HG03175 (cell line): ENCODE measurements around the gene KLHL25.

Source experiments
- ATAC-seq: cut with Tn5 transposase; IDR thresholded peaks from one replicate; pipeline ENCODE4 v1.9.1; 2021; ENCODE audit warnings: mild to moderate bottlenecking, moderate library complexity; ENCODE audit not compliant: unreplicated experiment

The KLHL25 gene

DNA sequence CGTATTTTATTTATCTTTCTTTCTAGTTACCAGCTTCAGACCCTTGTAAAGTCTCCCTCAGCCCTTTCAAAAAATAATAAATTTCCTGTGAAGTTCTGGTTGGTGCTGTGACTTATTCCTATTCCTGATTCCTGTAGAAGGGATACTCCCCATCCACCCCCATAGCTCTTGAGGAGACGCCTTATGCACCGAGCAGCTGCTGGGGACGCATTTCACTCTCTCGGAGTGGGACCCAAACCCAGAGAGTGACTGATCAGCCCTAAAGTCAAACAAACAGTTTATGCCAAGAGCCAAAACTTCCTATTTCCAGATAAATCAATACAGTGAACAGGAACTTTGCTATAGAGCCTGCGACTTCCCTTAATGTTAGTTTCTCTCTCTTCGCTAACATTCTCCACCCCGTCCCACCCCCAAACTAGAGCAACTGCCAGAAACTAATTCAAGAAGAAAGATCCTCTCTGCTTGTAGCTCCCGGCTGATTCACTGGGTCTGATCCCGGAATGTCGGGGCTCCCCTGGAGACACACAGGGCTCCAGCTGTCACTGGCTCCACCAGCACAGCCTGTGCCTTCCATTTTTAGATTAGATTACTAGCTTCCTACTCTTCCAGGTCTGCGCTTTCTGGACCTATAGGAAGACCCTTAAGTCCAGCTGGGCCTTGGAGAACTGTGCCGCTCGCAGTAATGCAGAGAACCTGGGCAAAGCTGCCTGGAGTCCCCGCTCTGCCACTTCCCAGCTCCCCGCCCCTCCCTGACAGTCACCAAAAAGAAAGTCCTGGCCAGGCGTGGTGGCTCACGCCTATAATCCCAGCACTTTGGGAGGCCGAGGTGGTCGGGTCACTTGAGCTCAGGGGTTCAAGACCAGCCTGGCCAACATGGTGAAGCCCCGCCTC is 45.2 kb downstream of the KLHL25 start:
- no peak for ATAC-seq

DNA sequence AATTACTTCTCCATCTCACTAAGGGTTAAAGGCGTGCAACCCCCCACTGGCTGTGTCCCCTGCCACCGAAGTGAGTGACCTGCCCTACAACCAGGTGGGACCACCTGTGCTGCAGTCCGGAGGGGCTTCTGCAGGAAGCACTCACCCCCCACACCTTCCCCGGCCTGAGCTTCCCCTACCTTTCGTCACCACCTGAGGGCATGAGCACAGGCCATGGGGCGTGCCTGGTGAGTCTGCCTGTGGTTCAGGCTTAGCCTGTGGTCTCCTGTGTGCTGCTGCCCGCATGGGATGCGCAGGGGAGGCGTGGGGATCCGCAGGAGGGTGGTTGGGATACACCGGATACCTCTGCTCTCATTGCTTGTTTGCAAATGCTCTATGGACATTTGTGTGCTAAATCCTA is 46.0 kb downstream of the KLHL25 start:
- ATAC-seq = no peak

DNA sequence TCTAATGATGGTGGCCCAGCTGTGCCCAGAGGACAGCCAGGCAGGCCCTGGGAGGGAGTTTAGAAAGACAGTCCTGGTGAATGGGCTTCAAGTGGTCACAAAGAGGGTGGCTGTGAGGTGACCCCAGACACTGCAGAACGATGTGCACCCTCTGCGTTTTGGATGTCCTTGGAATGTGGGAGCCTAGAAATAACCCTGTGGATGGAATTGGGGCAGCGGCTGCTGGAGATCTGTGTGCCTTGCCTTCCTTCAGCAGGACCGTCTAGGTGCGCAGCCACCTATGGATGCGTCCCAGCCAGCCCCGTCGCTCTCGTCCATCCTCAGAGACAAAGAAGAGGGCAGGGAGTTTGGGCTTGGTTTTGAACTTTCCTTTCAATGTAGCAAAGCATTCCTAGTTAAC is 46.5 kb downstream of the KLHL25 start:
- no peak for ATAC-seq

DNA sequence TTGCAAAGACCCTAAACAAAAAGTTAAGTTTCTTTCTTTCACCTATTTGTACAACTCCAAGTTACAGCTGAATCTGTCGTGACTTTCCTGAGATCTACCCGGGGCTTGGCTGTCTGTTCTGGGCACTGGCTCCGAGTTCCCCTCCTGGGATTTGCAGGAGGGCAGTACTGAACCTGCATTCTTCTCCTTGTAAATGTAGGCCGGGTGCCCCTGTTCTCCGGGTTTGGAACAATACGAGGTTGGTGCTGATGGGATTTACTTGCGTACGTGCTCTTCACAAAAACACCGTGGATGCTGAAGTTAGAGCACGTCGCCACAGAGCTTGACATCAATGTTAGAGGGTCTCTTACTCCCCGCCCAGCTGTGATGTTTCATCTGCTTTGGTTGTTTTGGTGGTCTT is 48.1 kb downstream of the KLHL25 start:
- no peak for ATAC-seq

DNA sequence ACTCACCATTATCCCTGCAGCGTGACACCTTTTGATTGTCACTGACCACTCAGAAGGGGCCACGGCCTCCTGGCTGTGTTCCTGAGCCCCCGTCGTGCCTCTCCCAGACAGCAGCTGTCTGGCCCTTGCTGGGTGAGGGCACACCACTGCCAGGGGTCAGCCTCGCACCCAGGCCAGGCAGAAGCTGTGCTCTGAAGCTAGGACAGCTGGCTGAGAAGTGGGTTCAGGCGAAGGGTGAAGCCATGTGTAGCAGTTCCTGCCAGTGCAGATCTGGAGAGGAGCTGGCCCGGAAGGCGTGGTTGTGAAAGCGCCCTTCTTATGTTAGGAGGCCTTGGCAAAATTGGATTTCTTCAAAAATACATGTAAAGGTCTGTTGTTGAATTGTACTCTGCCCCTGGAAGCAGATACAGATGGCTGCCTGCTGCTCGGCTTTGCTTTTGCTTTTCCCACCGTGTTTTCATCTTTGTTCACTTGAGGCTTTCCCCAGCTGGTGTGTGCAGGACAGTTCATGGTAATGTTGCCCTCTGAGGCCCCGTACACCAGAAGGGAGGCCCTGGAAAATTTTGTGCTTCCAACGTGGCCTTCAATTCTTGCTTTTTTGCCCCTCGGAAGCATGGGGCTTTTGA is 49.1 kb downstream of the KLHL25 start:
- no peak for ATAC-seq

DNA sequence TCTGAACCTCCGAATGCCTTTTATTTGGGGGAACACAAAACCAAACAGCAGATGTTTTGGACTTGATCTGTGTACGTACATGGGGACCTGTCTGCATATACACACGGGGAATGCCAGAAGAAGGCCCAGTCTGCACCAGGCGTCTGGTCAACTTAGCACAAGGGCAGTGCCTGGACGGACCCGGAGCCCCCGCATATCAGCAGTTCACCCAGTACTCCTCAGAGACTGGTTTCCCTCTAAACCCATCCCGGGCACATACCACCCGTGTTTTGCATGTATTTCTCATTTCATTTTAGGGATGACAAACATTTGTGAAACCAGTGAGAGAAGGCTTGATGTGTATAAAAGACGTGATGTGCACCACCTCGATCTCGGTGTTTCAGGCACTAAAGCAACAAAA is 49.7 kb downstream of the KLHL25 start:
- no peak for ATAC-seq

DNA sequence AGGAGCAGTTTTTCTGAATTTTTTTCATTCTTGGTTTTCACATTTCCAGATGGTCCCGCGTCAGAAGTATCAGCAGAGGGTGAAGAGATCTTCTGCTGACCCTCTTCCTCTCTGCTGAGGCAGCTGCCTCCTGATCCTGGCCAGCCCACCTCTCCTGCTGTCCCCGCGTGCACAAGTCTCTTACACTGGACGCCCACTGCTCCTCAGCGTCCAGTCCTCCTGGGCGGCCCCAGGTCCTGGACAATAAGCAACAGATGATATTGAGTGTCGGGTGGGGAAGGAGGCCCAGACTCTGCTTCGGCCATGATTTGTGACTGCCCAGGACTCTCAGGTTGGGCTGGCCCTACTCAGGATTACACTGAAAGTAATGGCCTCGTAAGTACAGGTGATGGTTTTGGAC is 50.1 kb downstream of the KLHL25 start:
- no peak for ATAC-seq

DNA sequence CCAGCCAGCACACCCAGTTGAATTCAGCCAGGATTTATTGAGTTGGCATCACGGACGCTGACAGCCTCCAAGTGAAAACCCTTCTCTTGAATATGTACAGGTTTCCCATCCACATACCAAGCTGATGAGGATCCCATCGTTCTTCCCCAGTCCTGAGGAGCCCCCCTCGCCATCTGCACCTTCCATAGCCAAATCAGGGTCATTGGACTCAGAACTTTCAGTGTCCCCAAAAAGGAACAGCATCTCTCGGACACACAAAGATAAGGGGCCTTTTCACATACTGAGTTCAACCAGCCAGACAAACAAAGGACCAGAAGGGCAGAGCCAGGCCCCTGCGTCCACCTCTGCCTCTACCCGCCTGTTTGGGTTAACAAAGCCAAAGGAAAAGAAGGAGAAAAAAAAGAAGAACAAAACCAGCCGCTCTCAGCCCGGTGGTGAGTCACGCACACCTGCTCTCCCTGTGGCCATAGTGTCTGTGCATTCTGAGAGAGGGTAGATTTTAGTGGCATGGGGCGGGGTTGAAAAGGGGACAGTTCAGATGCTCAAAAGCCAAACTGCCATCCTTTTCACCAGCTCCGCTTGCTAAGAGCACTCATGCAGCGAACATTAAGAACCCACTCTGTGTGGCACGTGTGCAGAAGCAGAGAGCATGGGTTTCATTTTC is 51.2 kb downstream of the KLHL25 start:
- ATAC-seq = no peak

DNA sequence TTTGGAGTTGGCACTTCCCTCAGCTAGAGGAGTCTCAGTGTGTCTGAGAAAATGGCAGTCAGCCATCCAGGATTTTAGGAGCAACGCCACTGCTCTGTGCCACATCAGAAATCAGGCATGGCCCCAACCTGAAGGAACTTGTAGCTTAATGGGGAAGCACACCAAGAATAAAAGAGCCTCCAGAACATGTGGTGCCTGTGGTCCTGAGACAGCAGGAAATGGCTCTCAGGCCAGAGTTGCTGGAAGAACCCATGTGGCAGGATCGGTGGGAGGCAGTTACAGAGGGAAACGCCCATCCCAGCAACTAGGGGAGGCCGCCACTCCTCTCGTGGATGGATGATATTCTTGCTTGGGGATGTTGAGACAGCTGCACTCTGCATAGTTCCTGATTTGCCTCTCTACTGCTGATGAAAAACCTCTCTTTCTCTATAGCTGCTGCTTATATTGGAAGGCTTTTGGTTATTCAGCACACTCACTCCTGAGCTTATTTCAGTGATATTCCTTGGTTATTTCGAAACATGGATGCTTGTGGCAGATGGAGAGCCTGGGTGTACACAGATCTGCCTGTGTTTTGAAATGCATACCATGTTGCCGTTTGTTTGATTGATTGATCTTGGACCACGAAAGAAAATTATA is 52.4 kb downstream of the KLHL25 start:
- no peak for ATAC-seq

DNA sequence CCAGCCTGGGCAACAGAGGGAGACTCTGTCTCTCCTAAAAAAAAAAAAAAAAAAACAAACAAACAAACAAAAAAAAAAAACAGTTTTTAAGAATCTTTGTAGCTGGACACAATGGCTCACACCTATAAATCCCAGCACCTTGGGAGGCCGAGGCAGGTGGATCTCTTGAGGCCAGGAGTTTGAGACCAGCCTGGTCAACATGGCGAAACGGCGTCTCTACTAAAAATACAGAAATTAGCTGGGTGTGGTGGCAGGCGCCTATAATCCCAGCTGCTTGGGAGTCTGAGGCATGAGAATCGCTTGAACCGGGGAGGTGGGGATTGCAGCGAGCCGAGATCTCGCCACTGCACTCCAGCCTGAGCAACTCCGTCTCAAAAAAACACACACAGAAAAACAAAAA is 53.1 kb downstream of the KLHL25 start:
- ATAC-seq = no peak

DNA sequence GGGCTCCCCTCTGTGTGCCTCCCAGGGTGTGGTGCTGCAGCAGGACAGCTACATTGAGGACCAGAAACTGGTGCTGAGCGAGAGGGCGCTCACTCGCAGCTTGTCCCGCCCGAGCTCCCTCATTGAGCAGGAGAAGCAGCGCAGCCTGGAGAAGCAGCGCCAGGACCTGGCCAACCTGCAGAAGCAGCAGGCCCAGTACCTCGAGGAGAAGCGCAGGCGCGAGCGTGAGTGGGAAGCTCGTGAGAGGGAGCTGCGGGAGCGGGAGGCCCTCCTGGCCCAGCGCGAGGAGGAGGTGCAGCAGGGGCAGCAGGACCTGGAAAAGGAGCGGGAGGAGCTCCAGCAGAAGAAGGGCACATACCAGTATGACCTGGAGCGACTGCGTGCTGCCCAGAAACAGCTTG is 53.7 kb downstream of the KLHL25 start:
- no peak for ATAC-seq

DNA sequence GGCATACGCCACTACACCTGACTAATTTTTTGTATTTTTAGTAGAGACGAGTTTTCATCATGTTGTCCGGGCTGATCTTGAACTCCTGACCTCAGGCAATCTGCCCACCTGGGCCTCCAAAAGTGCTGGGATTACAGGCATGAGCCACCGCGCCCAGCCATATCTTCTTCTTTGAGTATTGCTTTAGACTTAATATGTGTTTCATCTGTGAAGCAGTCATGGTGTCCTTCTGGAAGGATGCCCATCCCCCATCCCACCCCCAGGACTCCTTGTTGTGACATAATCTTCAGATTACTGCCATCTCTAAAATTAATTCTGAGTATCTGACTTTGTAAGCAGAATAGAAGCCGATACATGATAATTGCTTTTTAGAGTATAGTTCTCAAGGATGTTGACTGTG is 57.7 kb downstream of the KLHL25 start:
- no peak for ATAC-seq

DNA sequence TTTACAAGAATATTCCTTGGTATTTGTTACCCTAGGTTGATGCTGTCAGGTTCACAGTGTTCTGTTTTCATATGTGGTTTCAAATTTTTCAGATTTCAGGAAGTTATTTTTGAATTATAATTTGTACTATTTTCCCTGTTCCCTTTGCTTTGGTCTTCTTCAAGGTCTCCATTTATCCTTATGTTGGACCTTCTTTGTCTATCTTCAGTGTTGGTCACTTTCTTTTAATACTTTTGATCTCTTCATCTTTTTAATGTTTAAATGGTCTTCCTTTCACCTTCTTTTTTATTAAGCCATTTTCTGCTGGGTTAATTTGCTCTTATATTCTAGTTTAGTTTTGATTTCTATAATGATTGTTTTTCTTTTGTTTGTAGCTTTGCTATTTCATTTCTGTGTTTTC is 61.3 kb downstream of the KLHL25 start:
- ATAC-seq = no peak

DNA sequence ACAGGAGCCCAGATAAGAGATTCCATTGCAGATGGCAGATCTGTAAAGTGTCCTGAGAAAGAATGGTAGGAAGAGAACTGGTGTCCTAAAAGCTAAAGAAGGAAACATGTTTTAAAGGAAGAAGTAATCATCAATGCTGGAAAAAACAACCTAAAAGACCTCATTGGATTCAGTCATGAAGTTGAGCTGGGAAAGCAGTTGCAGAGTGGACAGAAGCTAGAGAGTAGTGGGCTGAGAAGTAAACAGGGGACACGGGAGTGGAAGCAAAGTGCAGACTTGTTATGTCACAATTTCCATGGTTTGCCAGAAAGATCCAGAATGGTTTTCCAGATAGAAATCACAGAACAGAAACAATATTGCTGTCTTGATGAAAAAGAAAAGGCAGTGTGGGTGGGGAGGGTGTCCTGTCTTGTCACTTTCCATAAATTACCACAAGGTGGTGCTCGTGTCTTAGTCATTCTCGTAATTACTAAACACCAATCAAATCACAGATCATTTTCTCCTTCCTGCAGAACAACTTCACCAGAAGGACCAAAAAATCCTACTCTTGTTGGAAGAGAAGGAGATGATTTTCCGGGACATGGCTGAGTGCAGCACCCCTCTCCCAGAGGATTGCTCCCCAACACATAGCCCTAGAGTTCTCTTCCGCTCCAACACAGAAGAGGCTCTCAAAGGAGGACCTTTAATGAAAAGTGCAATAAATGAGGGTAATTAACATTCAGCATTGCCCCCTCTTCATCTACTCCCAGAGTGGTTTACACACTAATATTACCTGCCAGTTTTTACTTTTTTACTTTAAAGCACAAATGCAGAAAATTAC is 64.5 kb downstream of the KLHL25 start:
- ATAC-seq = peak; percentile 70

DNA sequence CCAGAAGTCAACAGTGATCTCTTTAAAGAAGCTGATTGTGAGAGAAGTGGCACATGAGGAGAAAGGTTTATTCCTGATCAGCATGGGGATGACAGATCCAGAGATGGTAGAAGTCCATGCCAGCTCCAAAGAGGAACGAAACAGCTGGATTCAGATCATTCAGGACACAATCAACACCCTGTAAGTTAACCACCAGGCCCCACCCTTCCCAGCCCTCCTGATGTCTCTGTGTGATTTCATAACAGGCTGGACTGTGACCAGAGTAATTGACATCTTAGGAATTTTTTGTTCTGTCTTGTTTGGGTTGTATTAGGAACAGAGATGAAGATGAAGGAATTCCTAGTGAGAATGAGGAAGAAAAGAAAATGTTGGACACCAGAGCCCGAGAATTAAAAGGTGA is 67.7 kb downstream of the KLHL25 start:
- ATAC-seq = no peak

DNA sequence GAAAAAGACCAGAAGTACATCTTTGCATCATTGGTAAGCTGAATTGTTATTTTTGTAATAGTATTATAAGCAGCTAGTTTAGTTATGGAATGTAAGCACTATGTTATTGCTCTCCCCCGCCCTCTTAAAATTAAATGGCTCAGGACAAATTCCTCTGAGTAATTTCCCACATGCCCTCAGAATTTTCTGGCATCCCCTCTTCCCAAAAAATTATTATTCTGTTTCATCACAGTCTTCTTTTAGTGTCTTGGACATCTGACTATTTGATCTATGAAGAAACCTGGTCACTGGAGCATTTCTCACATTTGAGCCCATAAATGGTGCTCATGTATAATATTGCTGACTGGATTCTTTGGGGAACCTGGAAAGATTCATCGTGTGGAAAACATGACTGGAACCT is 68.3 kb downstream of the KLHL25 start:
- no peak for ATAC-seq

DNA sequence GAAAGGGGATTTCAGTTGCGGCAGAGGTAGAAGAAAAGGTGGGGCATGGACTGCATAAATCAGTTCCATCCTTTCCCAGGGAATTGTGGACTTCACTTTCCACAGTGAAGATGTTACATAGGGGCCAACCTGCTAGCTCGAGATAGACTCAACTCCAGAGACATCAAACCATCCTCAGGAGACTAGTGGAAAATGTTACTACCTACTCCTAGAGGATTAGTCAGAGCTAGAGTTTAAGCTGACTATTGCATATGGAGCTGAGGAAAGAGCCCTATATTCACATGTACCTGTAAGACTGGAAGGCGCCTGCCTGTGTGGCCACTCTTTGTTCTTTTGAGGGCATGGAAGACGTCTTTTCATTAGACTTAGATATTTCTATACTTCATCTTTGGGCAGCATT is 69.2 kb downstream of the KLHL25 start:
- ATAC-seq = no peak

DNA sequence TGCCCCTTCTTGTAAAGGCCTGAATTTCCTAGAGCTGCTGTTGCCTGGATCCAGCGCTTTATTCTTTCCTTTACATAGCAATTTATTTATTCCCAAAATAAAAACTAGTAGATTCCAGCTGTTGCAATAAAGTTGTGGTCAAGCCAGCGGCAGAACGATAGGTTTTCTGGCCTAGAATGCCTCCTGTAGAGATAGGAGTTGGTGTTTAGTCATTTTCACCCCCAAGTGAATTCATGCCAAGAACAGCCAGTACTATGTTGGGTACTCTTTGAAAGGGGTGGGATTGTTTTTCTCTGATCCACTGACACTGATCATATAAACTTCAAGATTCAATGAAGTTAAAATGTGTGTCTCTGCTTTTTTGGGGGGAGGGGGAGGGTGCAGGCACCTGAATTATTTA is 69.7 kb downstream of the KLHL25 start:
- ATAC-seq = no peak

DNA sequence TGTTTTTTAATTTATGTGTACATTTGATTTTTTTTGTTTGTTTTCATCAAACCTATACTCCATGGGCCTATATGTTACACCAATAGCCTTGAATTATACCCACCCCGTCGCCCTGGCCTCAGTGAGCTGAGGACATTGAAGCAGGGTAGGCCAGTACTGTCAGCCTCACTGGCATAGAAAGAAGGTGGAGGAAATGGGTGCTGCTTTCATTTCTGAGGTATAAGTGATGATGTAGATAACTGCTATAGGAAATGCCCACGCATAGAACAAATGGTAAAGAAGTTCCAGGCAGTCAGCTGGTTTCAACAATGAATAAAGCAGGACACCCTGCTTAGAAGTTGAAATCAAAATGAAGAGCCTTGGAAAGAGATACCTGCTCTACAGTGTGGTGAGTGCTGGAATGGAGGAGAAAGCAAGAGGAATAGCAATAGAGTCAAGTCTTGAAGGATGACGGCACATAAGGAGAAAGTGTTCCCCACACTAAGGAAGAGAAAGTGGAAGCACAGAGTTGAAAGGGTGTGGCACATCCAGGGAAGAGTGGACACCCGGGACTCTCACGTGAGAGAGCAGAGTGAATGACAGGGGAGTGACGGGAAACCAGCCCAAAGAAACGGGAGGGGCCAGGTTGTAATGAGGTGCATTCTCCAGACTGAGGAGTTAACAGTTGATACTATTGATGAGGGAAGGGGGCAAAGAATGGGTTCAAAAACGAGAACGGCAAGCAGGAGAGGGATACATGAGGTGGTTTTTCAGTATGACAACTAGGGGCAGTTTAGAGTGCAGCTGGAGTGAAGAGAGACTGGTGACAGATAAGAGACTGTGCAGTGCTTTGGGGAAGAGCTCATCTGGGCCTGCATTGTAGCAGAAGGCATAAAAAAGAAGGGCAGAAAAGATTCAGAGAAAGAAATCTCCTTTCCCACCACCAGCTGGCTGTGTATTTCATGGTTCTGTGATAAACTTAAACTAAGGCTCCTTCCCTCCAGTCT is 70.5 kb downstream of the KLHL25 start:
- ATAC-seq = no peak
